ENCODE measurements around the gene NUBP1.

- no peak for TF ChIP-seq CTCF (conservative IDR thresholded peaks at IDR 0.05)
- TF ChIP-seq EZH2 (IDR thresholded peaks at IDR 0.05; ENCODE audit: low read depth), result no peak
Measured at GRCh38 chr16:10743610-10744369, at the start of gene NUBP1.
